ENCODE data around the gene PCDHA4.
"Not testable (repeated sequence)": the region's sequence is repeated elsewhere in the genome, so short reads cannot be mapped to it uniquely, and the experiment has no call there.

The PCDHA4 gene

DNA sequence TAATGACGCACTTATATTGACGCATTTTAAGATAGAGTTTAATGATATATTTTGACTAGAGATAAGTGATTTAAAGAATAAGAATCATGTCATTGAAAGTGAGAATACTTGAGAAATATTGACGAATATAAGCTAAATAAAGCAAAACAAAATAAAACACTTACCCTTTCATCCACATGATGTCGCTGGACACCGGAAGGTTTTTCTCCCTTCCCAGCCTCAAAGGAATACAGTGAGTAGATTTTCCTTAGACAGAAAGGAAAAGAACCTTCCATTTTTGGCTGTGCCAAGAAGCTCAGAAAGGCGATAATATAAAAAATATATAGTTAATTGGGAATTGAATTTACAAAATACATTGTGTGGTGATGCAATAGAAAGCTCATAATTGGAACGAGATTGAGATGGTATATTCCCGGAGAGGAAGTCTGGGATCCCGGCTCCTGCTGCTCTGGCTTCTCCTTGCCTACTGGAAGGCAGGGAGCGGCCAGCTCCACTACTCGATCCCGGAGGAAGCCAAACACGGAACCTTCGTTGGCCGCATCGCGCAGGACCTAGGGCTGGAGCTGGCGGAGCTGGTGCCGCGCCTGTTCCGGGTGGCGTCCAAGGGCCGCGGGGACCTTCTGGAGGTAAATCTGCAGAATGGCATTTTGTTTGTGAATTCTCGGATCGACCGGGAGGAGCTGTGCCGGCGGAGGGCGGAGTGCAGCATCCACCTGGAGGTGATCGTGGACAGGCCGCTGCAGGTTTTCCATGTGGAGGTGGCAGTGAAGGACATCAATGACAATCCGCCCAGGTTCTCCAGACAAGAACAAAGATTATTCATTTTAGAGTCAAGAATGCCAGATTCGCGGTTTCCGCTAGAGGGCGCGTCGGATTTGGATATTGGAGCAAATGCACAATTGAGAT is 14.8 kb downstream of the PCDHA4 start, which contains the start of gene PCDHA5:
Gene PCDHA5, plus strand, starts transcription at position 239 of the 906 bp plus-strand sequence.
- peak; percentile 42 for DNase-seq (ENCODE audit: low spot score)

DNA sequence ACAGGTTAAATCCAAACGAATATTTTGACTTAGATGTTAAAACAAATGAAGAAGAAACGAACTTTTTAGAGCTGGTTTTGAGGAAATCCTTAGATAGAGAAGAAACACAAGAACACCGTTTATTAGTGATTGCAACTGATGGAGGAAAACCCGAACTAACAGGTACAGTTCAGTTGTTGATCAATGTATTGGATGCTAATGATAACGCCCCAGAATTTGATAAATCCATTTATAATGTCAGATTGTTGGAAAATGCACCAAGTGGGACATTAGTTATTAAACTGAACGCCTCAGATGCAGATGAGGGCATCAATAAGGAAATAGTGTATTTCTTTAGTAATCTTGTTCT is 15.4 kb downstream of the PCDHA4 start:
- no peak for DNase-seq (ENCODE audit: low spot score)

DNA sequence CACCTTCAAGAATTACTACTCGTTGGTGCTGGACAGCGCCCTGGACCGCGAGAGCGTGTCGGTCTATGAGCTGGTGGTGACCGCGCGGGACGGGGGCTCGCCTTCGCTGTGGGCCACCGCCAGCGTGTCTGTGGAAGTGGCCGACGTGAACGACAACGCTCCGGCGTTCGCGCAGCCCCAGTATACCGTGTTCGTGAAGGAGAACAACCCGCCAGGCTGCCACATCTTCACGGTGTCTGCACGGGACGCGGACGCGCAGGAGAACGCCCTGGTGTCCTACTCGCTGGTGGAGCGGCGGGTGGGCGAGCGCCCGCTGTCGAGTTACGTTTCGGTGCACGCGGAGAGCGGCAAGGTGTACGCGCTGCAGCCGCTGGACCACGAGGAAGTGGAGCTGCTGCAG is 16.1 kb downstream of the PCDHA4 start:
- not testable (repeated sequence) for DNase-seq (ENCODE audit: low spot score)

DNA sequence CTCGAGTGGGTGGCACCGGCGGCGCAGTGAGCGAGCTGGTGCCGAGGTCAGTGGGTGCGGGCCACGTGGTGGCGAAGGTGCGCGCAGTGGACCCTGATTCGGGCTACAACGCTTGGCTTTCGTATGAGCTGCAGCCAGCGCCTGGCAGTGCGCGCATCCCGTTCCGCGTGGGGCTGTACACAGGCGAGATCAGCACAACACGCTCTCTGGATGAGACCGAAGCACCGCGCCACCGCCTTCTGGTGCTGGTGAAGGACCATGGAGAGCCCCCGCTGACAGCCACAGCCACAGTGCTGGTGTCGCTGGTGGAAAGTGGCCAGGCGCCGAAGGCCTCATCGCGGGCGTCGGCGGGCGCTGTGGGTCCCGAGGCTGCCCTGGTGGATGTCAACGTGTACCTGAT is 16.6 kb downstream of the PCDHA4 start:
- no peak for DNase-seq (ENCODE audit: low spot score)

DNA sequence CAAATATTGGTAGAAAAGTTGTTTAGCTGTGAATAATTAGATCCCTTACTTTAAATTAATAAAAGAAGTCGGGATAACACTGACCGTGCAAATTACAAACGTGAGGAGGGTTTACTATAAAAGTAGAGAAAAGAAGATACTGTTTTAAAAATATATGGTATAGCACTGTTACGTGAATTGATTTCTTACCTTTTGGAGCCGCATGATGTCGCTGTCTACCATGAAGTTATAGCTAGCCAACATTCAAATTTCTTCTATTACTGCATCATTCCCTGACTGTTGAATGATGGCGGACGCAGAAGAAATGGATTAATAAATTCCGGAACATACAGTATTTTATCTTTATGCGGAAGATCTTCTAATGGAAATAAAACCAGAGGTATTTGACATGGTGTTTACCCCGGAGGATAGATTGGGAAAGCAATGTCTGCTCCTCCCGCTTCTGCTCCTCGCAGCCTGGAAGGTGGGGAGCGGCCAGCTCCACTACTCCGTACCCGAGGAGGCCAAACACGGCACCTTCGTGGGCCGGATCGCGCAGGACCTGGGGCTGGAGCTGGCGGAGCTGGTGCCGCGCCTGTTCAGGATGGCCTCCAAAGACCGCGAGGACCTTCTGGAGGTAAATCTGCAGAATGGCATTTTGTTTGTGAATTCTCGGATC is 21.0 kb downstream of the PCDHA4 start, which contains the start of gene PCDHA6:
Gene PCDHA6, plus strand, starts transcription at position 257 of the 658 bp plus-strand sequence. Its CDS starts 132 bp downstream, at position 389.
- DNase-seq (ENCODE audit: low spot score), result no peak

DNA sequence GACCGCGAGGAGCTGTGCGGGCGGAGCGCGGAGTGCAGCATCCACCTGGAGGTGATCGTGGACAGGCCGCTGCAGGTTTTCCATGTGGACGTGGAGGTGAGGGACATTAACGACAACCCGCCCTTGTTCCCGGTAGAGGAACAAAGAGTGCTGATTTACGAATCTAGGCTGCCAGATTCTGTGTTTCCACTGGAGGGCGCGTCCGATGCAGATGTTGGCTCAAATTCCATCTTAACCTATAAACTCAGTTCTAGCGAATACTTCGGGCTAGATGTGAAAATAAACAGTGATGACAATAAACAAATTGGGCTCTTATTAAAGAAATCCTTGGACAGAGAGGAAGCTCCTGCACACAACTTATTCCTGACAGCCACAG is 21.5 kb downstream of the PCDHA4 start:
- DNase-seq (ENCODE audit: low spot score), result no peak

DNA sequence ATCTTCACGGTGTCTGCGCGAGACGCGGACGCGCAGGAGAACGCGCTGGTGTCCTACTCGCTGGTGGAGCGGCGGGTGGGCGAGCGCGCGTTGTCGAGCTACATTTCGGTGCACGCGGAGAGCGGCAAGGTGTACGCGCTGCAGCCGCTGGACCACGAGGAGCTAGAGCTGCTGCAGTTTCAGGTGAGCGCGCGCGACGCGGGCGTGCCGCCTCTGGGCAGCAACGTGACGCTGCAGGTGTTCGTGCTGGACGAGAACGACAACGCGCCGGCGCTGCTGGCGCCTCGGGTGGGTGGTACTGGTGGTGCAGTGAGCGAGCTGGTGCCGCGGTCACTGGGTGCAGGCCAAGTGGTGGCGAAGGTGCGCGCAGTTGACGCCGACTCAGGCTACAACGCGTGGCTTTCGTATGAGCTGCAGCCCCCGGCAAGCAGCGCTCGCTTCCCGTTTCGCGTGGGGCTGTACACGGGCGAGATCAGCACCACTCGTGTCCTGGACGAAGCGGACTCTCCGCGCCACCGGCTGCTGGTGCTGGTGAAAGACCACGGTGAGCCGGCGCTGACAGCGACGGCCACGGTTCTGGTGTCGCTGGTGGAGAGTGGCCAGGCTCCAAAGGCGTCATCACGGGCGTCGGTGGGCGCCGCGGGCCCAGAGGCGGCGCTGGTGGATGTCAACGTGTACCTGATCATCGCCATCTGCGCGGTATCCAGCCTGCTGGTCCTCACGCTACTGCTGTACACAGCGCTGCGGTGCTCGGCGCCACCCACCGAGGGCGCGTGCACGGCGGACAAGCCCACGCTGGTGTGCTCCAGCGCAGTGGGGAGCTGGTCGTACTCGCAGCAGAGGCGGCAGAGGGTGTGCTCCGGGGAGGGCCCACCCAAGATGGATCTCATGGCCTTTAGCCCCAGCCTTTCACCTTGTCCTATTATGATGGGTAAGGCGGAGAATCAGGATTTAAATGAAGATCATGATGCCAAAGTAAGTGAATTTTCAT is 22.9 kb downstream of the PCDHA4 start:
- DNase-seq (ENCODE audit: low spot score), result not testable (repeated sequence)

DNA sequence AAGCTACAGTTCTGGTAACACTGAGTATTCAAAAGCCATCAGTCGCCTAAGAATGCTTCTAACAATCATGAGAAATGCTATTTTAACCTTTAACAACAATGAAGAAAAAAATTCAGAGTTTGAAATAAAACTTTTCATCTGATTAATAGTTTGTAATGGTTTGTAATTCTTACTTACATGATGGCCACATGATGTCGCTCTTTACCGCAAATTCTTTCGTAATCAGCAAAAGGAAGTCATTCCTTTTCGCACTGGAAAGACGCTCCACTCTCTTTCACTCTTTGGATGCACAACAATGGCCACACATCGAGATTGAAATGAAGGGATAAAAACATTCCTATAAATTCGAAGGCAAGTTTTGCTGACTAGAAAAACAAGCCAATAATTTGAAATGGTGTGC is 27.1 kb downstream of the PCDHA4 start, which contains the start of gene PCDHA7:
Gene PCDHA7, plus strand, starts transcription at position 277 of the 400 bp plus-strand sequence. Its CDS starts 115 bp downstream, at position 392.
- DNase-seq (ENCODE audit: low spot score), result no peak

DNA sequence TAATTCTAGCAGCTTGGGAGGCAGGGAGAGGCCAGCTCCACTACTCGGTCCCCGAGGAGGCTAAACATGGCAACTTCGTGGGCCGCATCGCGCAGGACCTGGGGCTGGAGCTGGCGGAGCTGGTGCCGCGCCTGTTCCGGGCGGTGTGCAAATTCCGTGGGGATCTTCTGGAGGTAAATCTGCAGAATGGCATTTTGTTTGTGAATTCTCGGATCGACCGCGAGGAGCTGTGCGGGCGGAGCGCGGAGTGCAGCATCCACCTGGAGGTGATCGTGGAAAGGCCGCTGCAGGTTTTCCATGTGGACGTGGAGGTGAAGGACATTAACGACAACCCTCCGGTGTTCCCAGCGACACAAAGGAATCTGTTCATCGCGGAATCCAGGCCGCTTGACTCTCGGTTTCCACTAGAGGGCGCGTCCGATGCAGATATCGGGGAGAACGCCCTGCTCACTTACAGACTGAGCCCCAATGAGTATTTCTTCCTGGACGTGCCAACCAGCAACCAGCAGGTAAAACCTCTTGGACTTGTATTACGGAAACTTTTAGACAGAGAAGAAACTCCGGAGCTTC is 27.7 kb downstream of the PCDHA4 start:
- DNase-seq (ENCODE audit: low spot score), result not testable (repeated sequence)

DNA sequence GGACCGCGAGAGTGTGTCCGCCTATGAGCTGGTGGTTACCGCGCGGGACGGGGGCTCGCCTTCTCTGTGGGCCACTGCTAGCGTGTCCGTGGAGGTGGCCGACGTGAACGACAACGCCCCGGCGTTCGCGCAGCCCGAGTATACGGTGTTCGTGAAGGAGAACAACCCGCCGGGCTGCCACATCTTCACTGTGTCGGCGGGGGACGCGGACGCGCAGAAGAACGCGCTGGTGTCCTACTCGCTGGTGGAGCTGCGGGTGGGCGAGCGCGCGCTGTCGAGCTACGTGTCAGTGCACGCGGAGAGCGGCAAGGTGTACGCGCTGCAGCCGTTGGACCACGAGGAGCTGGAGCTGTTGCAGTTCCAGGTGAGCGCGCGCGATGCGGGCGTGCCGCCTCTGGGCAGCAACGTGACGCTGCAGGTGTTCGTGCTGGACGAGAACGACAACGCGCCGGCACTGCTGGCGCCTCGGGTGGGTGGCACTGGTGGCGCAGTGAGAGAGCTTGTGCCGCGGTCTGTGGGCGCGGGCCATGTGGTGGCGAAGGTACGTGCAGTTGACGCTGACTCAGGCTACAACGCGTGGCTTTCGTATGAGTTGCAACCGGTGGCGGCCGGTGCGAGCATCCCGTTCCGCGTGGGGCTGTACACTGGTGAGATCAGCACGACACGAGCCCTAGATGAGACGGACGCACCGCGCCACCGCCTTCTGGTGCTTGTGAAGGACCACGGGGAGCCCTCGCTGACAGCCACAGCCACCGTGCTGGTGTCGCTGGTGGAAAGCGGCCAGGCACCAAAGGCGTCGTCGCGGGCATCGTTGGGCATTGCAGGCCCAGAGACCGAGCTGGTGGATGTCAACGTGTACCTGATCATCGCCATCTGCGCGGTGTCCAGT is 29.0 kb downstream of the PCDHA4 start:
- no peak for DNase-seq (ENCODE audit: low spot score)

DNA sequence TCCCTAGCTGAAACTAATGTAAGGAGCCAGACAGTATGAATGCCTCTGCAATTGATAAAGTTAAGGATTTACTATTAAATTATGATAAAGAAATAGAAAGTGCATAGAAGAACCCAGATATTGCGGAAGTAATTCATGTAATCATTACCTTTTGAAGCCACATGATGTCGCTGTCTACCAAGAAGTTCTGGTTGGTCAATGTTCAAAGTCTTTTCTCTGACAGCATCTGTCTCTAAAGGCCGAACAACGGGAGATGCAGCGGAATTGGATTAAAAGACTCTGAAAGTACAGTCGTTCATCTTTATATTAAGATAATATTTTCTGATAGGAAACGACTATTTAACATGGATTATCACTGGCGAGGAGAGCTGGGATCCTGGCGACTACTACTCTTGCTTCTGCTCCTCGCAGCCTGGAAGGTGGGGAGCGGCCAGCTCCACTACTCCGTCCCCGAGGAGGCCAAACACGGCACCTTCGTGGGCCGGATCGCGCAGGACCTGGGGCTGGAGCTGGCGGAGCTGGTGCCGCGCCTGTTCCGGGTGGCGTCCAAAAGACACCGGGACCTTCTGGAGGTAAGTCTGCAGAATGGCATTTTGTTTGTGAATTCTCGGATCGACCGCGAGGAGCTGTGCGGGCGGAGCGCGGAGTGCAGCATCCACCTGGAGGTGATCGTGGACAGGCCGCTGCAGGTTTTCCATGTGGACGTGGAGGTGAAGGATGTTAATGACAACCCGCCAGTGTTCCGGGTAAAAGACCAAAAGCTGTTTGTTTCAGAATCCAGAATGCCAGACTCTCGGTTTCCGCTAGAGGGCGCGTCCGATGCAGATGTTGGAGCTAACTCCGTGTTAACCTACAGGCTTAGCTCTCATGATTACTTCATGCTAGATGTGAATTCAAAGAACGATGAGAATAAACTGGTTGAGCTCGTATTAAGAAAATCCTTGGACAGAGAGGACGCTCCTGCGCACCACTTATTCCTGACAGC is 34.4 kb downstream of the PCDHA4 start, which contains the start of gene PCDHA8:
Gene PCDHA8, plus strand, starts transcription at position 210 of the 985 bp plus-strand sequence. Its CDS starts 135 bp downstream, at position 345.
- peak; percentile 36 for DNase-seq (ENCODE audit: low spot score)

DNA sequence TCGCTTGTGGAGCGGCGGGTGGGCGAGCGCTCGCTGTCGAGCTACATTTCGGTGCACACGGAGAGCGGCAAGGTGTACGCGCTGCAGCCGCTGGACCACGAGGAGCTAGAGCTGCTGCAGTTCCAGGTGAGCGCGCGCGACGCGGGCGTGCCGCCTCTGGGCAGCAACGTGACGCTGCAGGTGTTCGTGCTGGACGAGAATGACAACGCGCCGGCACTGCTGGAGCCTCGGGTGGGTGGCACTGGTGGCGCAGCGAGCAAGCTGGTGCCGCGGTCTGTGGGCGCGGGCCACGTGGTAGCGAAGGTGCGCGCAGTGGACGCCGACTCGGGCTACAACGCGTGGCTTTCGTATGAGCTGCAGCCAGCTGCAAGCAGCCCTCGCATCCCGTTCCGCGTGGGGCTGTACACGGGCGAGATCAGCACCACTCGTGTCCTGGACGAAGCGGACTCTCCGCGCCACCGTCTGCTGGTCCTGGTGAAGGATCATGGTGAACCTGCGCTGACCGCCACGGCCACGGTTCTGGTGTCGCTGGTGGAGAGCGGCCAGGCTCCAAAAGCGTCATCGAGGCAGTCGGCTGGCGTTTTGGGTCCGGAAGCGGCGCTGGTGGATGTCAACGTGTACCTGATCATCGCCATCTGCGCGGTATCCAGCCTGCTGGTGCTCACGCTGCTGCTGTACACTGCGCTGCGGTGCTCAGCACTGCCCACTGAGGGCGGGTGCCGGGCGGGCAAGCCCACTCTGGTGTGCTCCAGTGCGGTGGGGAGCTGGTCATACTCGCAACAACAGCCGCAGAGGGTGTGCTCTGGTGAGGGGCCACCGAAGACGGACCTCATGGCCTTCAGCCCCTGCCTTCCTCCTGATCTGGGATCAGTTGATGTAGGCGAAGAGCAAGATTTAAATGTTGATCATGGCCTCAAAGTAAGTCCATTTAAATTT is 36.2 kb downstream of the PCDHA4 start:
- DNase-seq (ENCODE audit: low spot score), result no peak

DNA sequence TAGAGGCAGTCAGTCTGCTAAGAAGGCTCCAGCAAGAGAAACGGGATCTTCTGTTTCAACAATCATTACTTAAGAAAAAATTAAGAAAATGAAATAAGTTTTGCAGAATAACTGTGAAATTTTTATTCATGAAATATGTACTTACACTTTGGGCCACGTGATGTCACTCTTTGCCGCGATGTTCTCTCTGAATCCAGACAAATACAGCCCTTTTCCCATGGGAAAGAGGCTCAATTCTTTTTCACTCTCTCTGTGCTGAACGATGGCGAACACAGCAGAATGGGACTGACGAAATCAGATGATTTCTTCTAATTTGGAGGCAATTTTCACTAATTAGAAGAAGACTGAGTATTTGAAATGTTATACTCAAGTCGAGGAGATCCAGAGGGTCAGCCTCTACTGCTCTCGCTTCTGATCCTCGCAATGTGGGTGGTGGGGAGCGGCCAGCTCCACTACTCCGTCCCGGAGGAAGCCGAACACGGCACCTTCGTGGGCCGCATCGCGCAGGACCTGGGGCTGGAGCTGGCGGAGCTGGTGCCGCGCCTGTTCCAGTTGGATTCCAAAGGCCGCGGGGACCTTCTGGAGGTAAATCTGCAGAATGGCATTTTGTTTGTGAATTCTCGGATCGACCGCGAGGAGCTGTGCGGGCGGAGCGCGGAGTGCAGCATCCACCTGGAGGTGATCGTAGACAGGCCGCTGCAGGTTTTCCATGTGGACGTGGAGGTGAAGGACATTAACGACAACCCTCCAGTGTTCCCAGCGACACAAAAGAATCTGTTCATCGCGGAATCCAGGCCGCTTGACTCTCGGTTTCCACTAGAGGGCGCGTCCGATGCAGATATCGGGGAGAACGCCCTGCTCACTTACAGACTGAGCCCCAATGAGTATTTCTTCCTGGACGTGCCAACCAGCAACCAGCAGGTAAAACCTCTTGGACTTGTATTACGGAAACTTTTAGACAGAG is 41.6 kb downstream of the PCDHA4 start, which contains the start of gene PCDHA9:
Gene PCDHA9, plus strand, starts transcription at position 244 of the 964 bp plus-strand sequence. Its CDS starts 114 bp downstream, at position 358.
- not testable (repeated sequence) for DNase-seq (ENCODE audit: low spot score)

DNA sequence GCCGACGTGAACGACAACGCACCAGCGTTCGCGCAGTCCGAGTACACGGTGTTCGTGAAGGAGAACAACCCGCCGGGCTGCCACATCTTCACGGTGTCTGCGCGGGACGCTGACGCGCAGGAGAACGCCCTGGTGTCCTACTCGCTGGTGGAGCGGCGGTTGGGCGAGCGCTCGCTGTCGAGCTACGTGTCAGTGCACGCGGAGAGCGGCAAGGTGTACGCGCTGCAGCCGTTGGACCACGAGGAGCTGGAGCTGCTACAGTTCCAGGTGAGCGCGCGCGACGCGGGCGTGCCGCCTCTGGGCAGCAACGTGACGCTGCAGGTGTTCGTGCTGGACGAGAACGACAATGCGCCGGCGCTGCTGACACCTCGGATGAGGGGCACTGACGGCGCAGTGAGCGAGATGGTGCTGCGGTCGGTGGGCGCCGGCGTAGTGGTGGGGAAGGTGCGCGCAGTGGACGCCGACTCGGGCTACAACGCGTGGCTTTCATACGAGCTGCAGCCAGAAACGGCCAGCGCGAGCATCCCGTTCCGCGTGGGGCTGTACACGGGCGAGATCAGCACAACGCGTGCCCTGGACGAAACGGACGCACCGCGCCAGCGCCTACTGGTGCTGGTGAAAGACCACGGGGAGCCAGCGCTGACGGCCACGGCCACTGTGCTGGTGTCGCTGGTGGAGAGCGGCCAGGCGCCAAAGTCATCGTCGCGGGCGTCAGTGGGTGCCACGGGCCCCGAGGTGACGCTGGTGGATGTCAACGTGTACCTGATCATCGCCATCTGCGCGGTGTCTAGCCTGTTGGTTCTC is 43.2 kb downstream of the PCDHA4 start:
- not testable (repeated sequence) for DNase-seq (ENCODE audit: low spot score)
